Prostate gland (tissue), 2 donors: Measurements from ENCODE around the gene INCA1. TPM values are rescaled to one million over a fixed set of nuclear protein-coding genes. Genes with fewer than 3 reads are reported as not detected.

ENCODE experiments used
- DNase-seq: peaks from one replicate; pipeline ENCODE4 v3.0.0-alpha.2; 2019; ENCODE audit warnings: low spot score
- H3K27ac ChIP-seq, 2 donors: fragments of 200-600 bp; sonication (generic); 2 replicates each; pipeline ENCODE4 v1.5.1; 2017 to 2019
- H3K27me3 ChIP-seq: fragments of 200-600 bp; sonication (generic); replicated peaks from 2 replicates; pipeline ENCODE4 v1.5.1; 2019; ENCODE audit not compliant: insufficient read depth
- H3K36me3 ChIP-seq, 2 donors: fragments of 200-600 bp; sonication (generic); 1 replicate in 1 of 2; 2 replicates in 1 of 2; pipeline versions ENCODE4 v1.5.1 to v1.8.1; 2017 to 2019
- H3K4me1 ChIP-seq: fragments of 200-600 bp; sonication (generic); replicated peaks from 2 replicates; pipeline ENCODE4 v1.5.1; 2019
- H3K4me3 ChIP-seq, 2 donors: fragments of 200-600 bp; sonication (generic); 2 replicates each; pipeline ENCODE4 v1.5.1; 2017 to 2019
- H3K9me3 ChIP-seq: fragments of 200-600 bp; sonication (generic); 2 replicates; pipeline ENCODE4 v1.5.1; 2017
- POLR2A ChIP-seq: fragments of 450-650 bp; IDR thresholded peaks from one replicate; pipeline ENCODE4 v1.6.1; 2016; ENCODE audit warnings: antibody characterized with exemption, mild to moderate bottlenecking
- POLR2AphosphoS5 ChIP-seq: sonication (generic); formaldehyde crosslinking; IDR thresholded peaks from one replicate; pipeline ENCODE4 v1.6.1; 2017; ENCODE audit warnings: antibody characterized with exemption
- WGBS: methylation state at CpG from one replicate; pipeline ENCODE4 v1.1.5; 2018; 5-methylcytosine and 5-hydroxymethylcytosine counted together
- intact Hi-C: fragments of 100-400 bp; cut with DNase I; formaldehyde crosslinking; loops from one replicate; pipeline ENCODE4 v1.14.2; 2022
- total RNA-seq, 2 donors: library from RNA; depleted of rRNA; stranded (reverse); fragments of >200 nt; gene quantifications; one replicate each; pipeline ENCODE4 v1.1.0, GENCODE V29; 2016
- TF ChIP-seq, protein P1 (sequence below), 4 experiments: fragments of 200-600 bp in 2 of 4; fragments of 450-650 bp in 2 of 4; sonication (generic) in 2 of 4; IDR thresholded peaks; 1 replicate in 3 of 4; 2 replicates in 1 of 4; pipeline ENCODE4 v1.5.1; 2016 to 2019; ENCODE audit warnings: antibody characterized with exemption in 4 of 4, mild to moderate bottlenecking in 2 of 4, moderate library complexity in 2 of 4

Gene INCA1
- total RNA-seq, 2 donors from 2014 or later: 2.5 to 8.4 TPM

DNA sequence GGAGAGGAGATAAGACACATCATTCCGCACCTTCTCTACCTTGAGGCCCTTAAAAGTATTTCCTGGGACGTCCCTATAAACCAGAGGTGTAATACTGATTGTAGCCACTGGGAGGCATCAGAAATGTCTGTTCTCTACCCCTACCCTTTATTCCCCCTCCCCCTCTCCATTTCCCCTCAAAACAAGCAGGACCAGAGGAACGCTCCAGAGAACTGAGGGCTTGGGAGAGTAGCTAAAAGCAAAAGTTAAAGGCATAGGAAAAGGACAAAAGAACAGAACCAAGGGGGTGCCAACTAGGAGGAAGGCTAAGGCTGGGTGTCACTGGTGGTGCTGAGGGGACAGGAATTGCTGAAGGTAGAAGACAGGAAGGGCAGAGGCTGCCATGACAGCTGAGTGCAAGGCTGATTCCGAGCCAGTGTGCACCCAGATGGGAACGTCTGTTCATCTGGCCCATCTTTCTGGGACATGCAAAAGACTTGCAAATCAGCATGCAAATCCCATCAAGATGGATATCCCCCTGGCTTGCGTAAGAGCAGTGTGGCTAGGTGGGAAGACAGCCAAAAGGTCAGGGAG lies 16.6 kb downstream of the INCA1 start:
- H3K36me3 ChIP-seq: peaks cover 0 to 8% of the 10 kb centered on the region in 2 donors
- no peak overlapping the region for H3K4me3 ChIP-seq
- H3K27ac ChIP-seq: no peak overlapping the region
- no peaks in the 10 kb centered on the region for H3K27me3 ChIP-seq
- WGBS: 29% methylated on average over 6 of the region's 6 CpGs
- H3K4me1 ChIP-seq: peaks cover under 1% of the 10 kb centered on the region
- no peaks in the 10 kb centered on the region for H3K9me3 ChIP-seq
- peak; percentile 42 for DNase-seq
- intact Hi-C loops: loop anchor here (1.0 kb wide), 1 partner anchor 83 kb away; no protein-coding TSS in a partner anchor
- TF ChIP-seq, protein P1, sequence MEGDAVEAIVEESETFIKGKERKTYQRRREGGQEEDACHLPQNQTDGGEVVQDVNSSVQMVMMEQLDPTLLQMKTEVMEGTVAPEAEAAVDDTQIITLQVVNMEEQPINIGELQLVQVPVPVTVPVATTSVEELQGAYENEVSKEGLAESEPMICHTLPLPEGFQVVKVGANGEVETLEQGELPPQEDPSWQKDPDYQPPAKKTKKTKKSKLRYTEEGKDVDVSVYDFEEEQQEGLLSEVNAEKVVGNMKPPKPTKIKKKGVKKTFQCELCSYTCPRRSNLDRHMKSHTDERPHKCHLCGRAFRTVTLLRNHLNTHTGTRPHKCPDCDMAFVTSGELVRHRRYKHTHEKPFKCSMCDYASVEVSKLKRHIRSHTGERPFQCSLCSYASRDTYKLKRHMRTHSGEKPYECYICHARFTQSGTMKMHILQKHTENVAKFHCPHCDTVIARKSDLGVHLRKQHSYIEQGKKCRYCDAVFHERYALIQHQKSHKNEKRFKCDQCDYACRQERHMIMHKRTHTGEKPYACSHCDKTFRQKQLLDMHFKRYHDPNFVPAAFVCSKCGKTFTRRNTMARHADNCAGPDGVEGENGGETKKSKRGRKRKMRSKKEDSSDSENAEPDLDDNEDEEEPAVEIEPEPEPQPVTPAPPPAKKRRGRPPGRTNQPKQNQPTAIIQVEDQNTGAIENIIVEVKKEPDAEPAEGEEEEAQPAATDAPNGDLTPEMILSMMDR (IDR thresholded peaks at IDR 0.05): peak; percentile 62 to 73 (median 70)
- TF ChIP-seq POLR2A (no peak), POLR2AphosphoS5 (peak; percentile 31)

DNA sequence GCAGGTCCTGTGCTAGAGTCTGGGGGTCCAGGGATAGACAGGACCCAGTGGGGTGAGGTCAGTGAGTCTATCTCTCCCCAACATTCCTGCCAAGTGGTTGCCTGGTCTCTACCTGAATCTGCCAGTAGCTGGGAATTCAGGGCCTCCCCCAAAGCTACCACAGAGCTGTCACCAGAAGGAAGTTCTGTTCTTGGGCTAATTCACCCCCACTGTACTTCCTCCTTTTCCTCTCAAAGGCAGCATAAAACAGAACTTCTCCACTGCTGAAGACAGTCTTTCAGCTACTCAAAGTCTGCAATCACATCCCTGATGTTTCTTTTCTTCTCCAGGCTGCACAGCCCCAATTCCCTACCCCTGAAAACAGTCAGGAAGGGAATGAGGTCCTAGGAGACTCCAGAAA lies 18.6 kb downstream of the INCA1 start:
- no peaks in the 10 kb centered on the region for H3K9me3 ChIP-seq
- H3K4me1 ChIP-seq: no peaks in the 10 kb centered on the region
- H3K27me3 ChIP-seq: no peaks in the 10 kb centered on the region
- TF ChIP-seq, protein P1 (IDR thresholded peaks at IDR 0.05): no peak
- TF ChIP-seq POLR2A: no peak
- TF ChIP-seq POLR2AphosphoS5: no peak
- DNase-seq: no peak
- H3K36me3 ChIP-seq: peaks cover 0 to 8% of the 10 kb centered on the region in 2 donors
- intact Hi-C loops: no loop called here
- H3K27ac ChIP-seq: no peak overlapping the region
- no peak overlapping the region for H3K4me3 ChIP-seq

DNA sequence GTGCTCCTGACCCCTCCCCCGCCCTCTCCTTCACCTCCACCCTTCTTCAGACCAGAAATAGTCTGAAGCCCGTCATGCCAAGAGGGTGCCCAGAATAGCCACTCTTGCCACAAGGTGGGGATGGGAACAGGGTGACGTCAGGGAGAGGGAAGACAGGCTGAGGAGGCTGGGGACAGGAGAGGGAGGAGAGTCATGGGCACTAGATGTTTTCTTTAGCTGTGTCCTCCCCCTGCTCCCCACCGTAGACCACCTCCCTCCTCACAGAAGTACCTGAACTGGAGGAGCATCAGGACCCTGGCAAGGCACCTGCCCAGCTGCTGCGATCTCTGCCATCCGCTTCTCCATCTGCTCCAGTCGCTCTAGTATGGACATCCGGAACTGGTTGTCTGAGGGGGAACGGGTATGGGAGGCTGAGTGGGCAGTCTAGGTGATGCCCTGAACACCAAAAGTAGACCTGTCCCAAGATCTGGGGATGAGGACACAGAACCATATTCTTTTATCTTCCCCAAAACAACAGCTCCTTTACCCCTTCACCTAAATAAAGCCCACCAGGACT lies 23.1 kb downstream of the INCA1 start:
- no peaks in the 10 kb centered on the region for H3K9me3 ChIP-seq
- H3K4me3 ChIP-seq: no peak overlapping the region
- no peak overlapping the region for H3K27ac ChIP-seq
- H3K4me1 ChIP-seq: peaks cover 1% of the 10 kb centered on the region
- peaks cover 8 to 12% of the 10 kb centered on the region in 2 donors for H3K36me3 ChIP-seq
- no peak for TF ChIP-seq POLR2A
- no peak for TF ChIP-seq POLR2AphosphoS5
- TF ChIP-seq, protein P1 (IDR thresholded peaks at IDR 0.05): no peak
- no peak for DNase-seq
- WGBS: 80% methylated on average over 9 of the region's 9 CpGs
- no peaks in the 10 kb centered on the region for H3K27me3 ChIP-seq
- intact Hi-C loops: no loop called here

DNA sequence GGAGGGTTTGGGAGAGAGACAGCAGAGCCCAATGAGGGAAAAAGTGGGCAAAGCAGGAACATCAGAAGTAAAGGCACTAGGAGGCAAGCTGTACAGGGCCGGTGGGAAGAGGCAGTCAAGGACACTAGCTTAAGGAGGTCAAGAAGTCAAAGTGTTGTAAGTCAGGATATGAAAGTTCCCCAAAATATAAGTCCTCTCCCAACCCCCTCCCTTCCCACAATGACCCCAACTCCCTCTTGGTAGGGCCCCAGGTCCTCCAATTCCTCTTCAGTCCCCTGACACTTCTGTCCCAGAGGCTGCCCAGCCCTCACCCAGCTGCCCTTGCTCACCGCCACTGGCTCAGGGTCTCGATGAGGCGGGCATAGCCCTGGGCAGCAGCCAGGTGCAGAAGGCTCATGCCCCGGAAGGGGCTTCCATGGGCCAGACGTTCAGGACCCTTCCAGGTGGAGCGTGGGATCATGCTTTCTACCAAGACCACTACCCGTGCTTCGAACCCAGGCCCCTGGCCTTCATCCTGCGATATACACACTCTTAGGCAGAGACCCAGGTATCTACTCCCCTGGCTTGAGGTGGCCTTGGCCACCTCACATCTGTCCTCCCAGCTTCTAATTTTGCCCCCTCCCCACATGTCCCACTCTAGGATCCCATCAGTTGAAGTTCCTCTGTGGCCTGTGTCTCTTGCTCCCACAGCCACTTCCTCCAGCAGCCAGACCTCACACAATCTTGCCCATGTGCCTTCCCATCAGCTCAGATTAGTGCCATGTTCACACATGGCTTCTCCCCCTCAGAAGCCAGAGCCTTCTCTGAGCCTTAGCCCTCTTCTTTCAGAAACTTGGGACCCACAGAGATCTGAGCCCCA lies 23.8 kb downstream of the INCA1 start:
- no peak for TF ChIP-seq POLR2A
- TF ChIP-seq, protein P1 (IDR thresholded peaks at IDR 0.05): no peak
- no peak for TF ChIP-seq POLR2AphosphoS5
- H3K36me3 ChIP-seq: peaks cover 8 to 12% of the 10 kb centered on the region in 2 donors
- H3K9me3 ChIP-seq: no peaks in the 10 kb centered on the region

More for the DNA sequence above, 23.8 kb downstream of the INCA1 start:
- intact Hi-C loops: no loop called here
- WGBS: 92% methylated on average over 10 of the region's 10 CpGs
- H3K4me3 ChIP-seq: no peak overlapping the region
- H3K4me1 ChIP-seq: peaks cover 8% of the 10 kb centered on the region
- H3K27me3 ChIP-seq: no peaks in the 10 kb centered on the region
- no peak overlapping the region for H3K27ac ChIP-seq
- no peak for DNase-seq
